Nephron (organoid): ENCODE data around the gene MGAT4C.

Source experiments
- H3K27ac Mint-ChIP-seq, 3 experiments: 2 replicates each; pipeline ENCODE4 v1.8.0; 2020; ENCODE audit warnings: mixed read lengths in 3 of 3, mild to moderate bottlenecking in 2 of 3, moderate library complexity in 1 of 3
- H3K27me3 Mint-ChIP-seq: 2 replicates; pipeline ENCODE4 v1.8.0; 2021; ENCODE audit warnings: low read depth, mild to moderate bottlenecking, moderate library complexity, mixed read lengths
- H3K36me3 Mint-ChIP-seq: 2 replicates; pipeline ENCODE4 v1.8.0; 2020; ENCODE audit warnings: low read depth, mixed read lengths
- H3K4me1 Mint-ChIP-seq: 2 replicates; pipeline ENCODE4 v1.8.0; 2020; ENCODE audit warnings: mixed read lengths
- H3K4me3 Mint-ChIP-seq, 3 experiments: 2 replicates each; pipeline ENCODE4 v1.8.0; 2020; ENCODE audit warnings: mild to moderate bottlenecking in 3 of 3, mixed read lengths in 3 of 3, moderate library complexity in 2 of 3
- H3K9me3 Mint-ChIP-seq: 2 replicates; pipeline ENCODE4 v1.8.0; 2020; ENCODE audit warnings: mixed read lengths
- CTCF ChIP-seq, 3 experiments: fragments of 200-600 bp; sonication (generic); IDR thresholded peaks; one replicate each; pipeline ENCODE4 v1.5.0; 2021; ENCODE audit warnings: antibody characterized with exemption in 3 of 3; ENCODE audit not compliant: unreplicated experiment in 3 of 3

MGAT4C gene

GRCh38 chr12:86247871-86248270, 8.3 kb downstream of the MGAT4C start:
- Mint-ChIP-seq H3K36me3 (no peaks in the 10 kb centered on the region), H3K27me3 (no peaks in the 10 kb centered on the region), H3K9me3 (no peaks in the 10 kb centered on the region), H3K4me3 (no peak overlapping the region), H3K4me1 (no peaks in the 10 kb centered on the region), H3K27ac (no peak overlapping the region)
- TF ChIP-seq CTCF (IDR thresholded peaks at IDR 0.05; ENCODE audit: unreplicated experiment in 3 of 3), result no peak

GRCh38 chr12:86241600-86241999, 14.6 kb downstream of the MGAT4C start:
- Mint-ChIP-seq H3K27ac (no peak overlapping the region), H3K9me3 (no peaks in the 10 kb centered on the region), H3K4me3 (no peak overlapping the region), H3K4me1 (no peaks in the 10 kb centered on the region), H3K27me3 (no peaks in the 10 kb centered on the region), H3K36me3 (no peaks in the 10 kb centered on the region)
- TF ChIP-seq CTCF (IDR thresholded peaks at IDR 0.05; ENCODE audit: unreplicated experiment in 3 of 3), result no peak

- Mint-ChIP-seq H3K4me3 (no peak overlapping the region), H3K9me3 (no peaks in the 10 kb centered on the region), H3K4me1 (peaks cover 27% of the 10 kb centered on the region), H3K27ac (peak overlapping the region; percentile 2 to 43 (median 37)), H3K36me3 (no peaks in the 10 kb centered on the region), H3K27me3 (no peaks in the 10 kb centered on the region)
- no peak for TF ChIP-seq CTCF (IDR thresholded peaks at IDR 0.05; ENCODE audit: unreplicated experiment in 3 of 3)
These were observed 21.8 kb downstream of the MGAT4C start for GRCh38 chr12:86234316-86234855.

- H3K9me3 Mint-ChIP-seq, result no peaks in the 10 kb centered on the region
- no peaks in the 10 kb centered on the region for H3K36me3 Mint-ChIP-seq
- H3K4me1 Mint-ChIP-seq, result peaks cover 31% of the 10 kb centered on the region
- peak overlapping the region; percentile 7 to 52 (median 48) for H3K27ac Mint-ChIP-seq
- H3K4me3 Mint-ChIP-seq, result no peak overlapping the region
- no peaks in the 10 kb centered on the region for H3K27me3 Mint-ChIP-seq
- TF ChIP-seq CTCF (IDR thresholded peaks at IDR 0.05; ENCODE audit: unreplicated experiment in 3 of 3), result no peak
These were observed 23.1 kb downstream of the MGAT4C start for GRCh38 chr12:86233126-86233525.

GRCh38 chr12:86230516-86231146, 25.6 kb downstream of the MGAT4C start:
- no peaks in the 10 kb centered on the region for H3K27me3 Mint-ChIP-seq
- no peak for TF ChIP-seq CTCF (IDR thresholded peaks at IDR 0.05; ENCODE audit: unreplicated experiment in 3 of 3)
- peak overlapping the region; percentile 52 to 81 (median 70) for H3K27ac Mint-ChIP-seq
- no peak overlapping the region for H3K4me3 Mint-ChIP-seq
- H3K36me3 Mint-ChIP-seq, result peaks cover 7% of the 10 kb centered on the region
- peaks cover 14% of the 10 kb centered on the region for H3K9me3 Mint-ChIP-seq
- peaks cover 31% of the 10 kb centered on the region for H3K4me1 Mint-ChIP-seq

- H3K4me1 Mint-ChIP-seq, result peaks cover 26% of the 10 kb centered on the region
- H3K27me3 Mint-ChIP-seq, result no peaks in the 10 kb centered on the region
- H3K9me3 Mint-ChIP-seq, result peaks cover 21% of the 10 kb centered on the region
- peaks cover 13% of the 10 kb centered on the region for H3K36me3 Mint-ChIP-seq
- H3K27ac Mint-ChIP-seq, result peak overlapping the region in 2 of 3 experiments; percentile 52 to 81
- no peak for TF ChIP-seq CTCF (IDR thresholded peaks at IDR 0.05; ENCODE audit: unreplicated experiment in 3 of 3)
- H3K4me3 Mint-ChIP-seq, result no peak overlapping the region
These were observed 26.4 kb downstream of the MGAT4C start for GRCh38 chr12:86229772-86230171.
